ENCODE results near the gene PTGS1. TPM values are rescaled to one million over a fixed set of nuclear protein-coding genes. Genes with fewer than 3 reads are reported as not detected.
"Not testable (repeated sequence)": the region's sequence is repeated elsewhere in the genome, so short reads cannot be mapped to it uniquely, and the experiment has no call there.

Gene PTGS1
- total RNA-seq = 13.0 TPM

- Histone ChIP-seq H3K9me3 (no peaks in the 10 kb centered on the region), H3K27me3 (no peaks in the 10 kb centered on the region), H3K4me3 (peak within 1 kb of the TSS; percentile 44 to 62), H3K36me3 (no peaks in the 10 kb centered on the region), H3K27ac (no peak within 1 kb of the TSS), H3K4me1 (peaks cover 6 to 7% of the 10 kb centered on the region in 2 donors)
- no peak for DNase-seq (ENCODE audit: low spot score in 2 of 2)
- no peak for TF ChIP-seq CTCF (IDR thresholded peaks at IDR 0.05)
- intact Hi-C loops (cut with DNase I) = no loop called here
Measured at GRCh38 chr9:122370869-122371755, at the start of gene PTGS1. PTGS1 (plus strand) TSS chr9:122371024; CDS start chr9:122371085, 61 bp downstream.

- no peak overlapping the region for H3K27ac ChIP-seq
Measured at GRCh38 chr9:122322553-122322952, 48.3 kb upstream of the PTGS1 start.

GRCh38 chr9:122324665-122325064 lies 46.2 kb upstream of the PTGS1 start:
- H3K36me3 ChIP-seq = peaks cover 23 to 25% of the 10 kb centered on the region in 2 donors
- H3K4me3 ChIP-seq; intact Hi-C loops (cut with DNase I); H3K27ac ChIP-seq; H3K9me3 ChIP-seq; H3K4me1 ChIP-seq; DNase-seq (ENCODE audit: low spot score in 2 of 2); H3K27me3 ChIP-seq: not testable (repeated sequence)

More at GRCh38 chr9:122322553-122322952, 48.3 kb upstream of the PTGS1 start:
- Histone ChIP-seq H3K27me3 (no peaks in the 10 kb centered on the region), H3K9me3 (no peaks in the 10 kb centered on the region), H3K4me3 (no peak overlapping the region), H3K4me1 (peaks cover 0 to 3% of the 10 kb centered on the region in 2 donors), H3K36me3 (peaks cover 23 to 25% of the 10 kb centered on the region in 2 donors)
- no peak for TF ChIP-seq CTCF (IDR thresholded peaks at IDR 0.05)
- DNase-seq (ENCODE audit: low spot score in 2 of 2) = no peak
- intact Hi-C loops (cut with DNase I) = no loop called here

GRCh38 chr9:122325124-122325523 lies 45.7 kb upstream of the PTGS1 start:
- no peaks in the 10 kb centered on the region for H3K4me1 ChIP-seq
- H3K36me3 ChIP-seq = peaks cover 23 to 25% of the 10 kb centered on the region in 2 donors
- H3K27ac ChIP-seq = no peak overlapping the region
- no peaks in the 10 kb centered on the region for H3K9me3 ChIP-seq
- intact Hi-C loops (cut with DNase I) = no loop called here
- no peaks in the 10 kb centered on the region for H3K27me3 ChIP-seq
- TF ChIP-seq CTCF (IDR thresholded peaks at IDR 0.05) = no peak
- no peak overlapping the region for H3K4me3 ChIP-seq
- DNase-seq (ENCODE audit: low spot score in 2 of 2) = no peak

GRCh38 chr9:122327175-122327574 lies 43.6 kb upstream of the PTGS1 start:
- TF ChIP-seq CTCF (IDR thresholded peaks at IDR 0.05) = no peak
- no peak overlapping the region for H3K27ac ChIP-seq
- H3K36me3 ChIP-seq = peaks cover 25 to 26% of the 10 kb centered on the region in 2 donors
- no peak for DNase-seq (ENCODE audit: low spot score in 2 of 2)
- intact Hi-C loops (cut with DNase I) = no loop called here
- H3K4me1 ChIP-seq = no peaks in the 10 kb centered on the region
- H3K4me3 ChIP-seq = no peak overlapping the region
- no peaks in the 10 kb centered on the region for H3K27me3 ChIP-seq
- H3K9me3 ChIP-seq = no peaks in the 10 kb centered on the region

- Histone ChIP-seq H3K27ac (no peak overlapping the region), H3K27me3 (no peaks in the 10 kb centered on the region), H3K4me3 (no peak overlapping the region), H3K9me3 (no peaks in the 10 kb centered on the region), H3K36me3 (peaks cover 5% of the 10 kb centered on the region in 2 donors), H3K4me1 (no peaks in the 10 kb centered on the region)
- no peak for TF ChIP-seq CTCF (IDR thresholded peaks at IDR 0.05)
- intact Hi-C loops (cut with DNase I) = no loop called here
- DNase-seq (ENCODE audit: low spot score in 2 of 2) = no peak
Measured at GRCh38 chr9:122329597-122329996, 41.2 kb upstream of the PTGS1 start.

- intact Hi-C loops (cut with DNase I); H3K36me3 ChIP-seq; H3K4me1 ChIP-seq; H3K27ac ChIP-seq; H3K4me3 ChIP-seq; DNase-seq (ENCODE audit: low spot score in 2 of 2); H3K9me3 ChIP-seq; H3K27me3 ChIP-seq: not testable (repeated sequence)
Measured at GRCh38 chr9:122330466-122330865, 40.4 kb upstream of the PTGS1 start.
